Right lobe of liver (tissue), 4 donors: Measurements from ENCODE around the gene LMTK3.

Source experiments
- POLR2A ChIP-seq: fragments of 450-650 bp; IDR thresholded peaks from one replicate; pipeline ENCODE4 v1.6.1; 2017; ENCODE audit warnings: antibody characterized with exemption, mild to moderate bottlenecking
- TF ChIP-seq, protein P1 (sequence below), 4 donors: fragments of 200-600 bp in 3 of 4; fragments of 450-650 bp in 1 of 4; IDR thresholded peaks; one replicate each; pipeline versions ENCODE4 v1.5.1 to v1.8.0; 2016 to 2022; ENCODE audit warnings: antibody characterized with exemption in 4 of 4, mild to moderate bottlenecking in 2 of 4
- donor health status: DM: no; HTN: no; CAD: no.
- donor health status: DM: no; HTN: no; CAD: no.
- donor health status: DM: no; HTN: yes; CAD: no.

DNA sequence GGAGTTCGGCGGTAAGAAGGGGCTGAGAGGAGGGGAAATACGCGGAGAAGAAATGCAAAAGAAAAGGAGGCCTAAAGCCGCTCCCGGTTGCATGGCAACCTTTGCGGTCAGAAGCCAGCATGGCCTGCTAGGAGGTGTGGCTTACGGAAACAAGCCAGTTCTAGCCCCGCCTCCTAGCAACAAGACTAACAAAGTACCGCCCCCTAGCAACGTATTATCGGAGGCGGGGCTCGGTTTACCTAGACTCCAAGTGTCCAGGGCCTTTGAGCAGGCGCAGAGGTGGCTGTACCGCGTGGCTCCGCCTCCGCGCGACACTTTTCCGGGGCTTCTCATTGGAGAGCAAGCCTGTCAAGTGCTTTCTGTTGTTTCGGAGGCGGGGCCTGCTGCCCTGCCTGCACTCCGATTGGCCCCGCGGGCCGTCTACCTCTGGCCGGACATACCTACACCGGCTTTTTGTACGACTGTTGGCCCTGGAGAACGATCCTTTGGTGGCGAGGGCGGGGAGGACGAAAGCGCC lies 42.8 kb downstream of the LMTK3 start:
- TF ChIP-seq, protein P1, sequence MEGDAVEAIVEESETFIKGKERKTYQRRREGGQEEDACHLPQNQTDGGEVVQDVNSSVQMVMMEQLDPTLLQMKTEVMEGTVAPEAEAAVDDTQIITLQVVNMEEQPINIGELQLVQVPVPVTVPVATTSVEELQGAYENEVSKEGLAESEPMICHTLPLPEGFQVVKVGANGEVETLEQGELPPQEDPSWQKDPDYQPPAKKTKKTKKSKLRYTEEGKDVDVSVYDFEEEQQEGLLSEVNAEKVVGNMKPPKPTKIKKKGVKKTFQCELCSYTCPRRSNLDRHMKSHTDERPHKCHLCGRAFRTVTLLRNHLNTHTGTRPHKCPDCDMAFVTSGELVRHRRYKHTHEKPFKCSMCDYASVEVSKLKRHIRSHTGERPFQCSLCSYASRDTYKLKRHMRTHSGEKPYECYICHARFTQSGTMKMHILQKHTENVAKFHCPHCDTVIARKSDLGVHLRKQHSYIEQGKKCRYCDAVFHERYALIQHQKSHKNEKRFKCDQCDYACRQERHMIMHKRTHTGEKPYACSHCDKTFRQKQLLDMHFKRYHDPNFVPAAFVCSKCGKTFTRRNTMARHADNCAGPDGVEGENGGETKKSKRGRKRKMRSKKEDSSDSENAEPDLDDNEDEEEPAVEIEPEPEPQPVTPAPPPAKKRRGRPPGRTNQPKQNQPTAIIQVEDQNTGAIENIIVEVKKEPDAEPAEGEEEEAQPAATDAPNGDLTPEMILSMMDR (IDR thresholded peaks at IDR 0.05) = peak in 1 of 4 donors; percentile 16
- TF ChIP-seq POLR2A = no peak
